Measurements from ENCODE around the gene DCC. TPM values are rescaled to one million over a fixed set of nuclear protein-coding genes. Genes with fewer than 3 reads are reported as not detected.

DCC gene
- total RNA-seq, 1 experiment from 2014 or later: not detected

GRCh38 chr18:52325997-52326396, 14.0 kb upstream of the DCC start:
- H3K36me3 ChIP-seq (ENCODE audit: control insufficient read depth in 1 of 2, insufficient read depth in 2 of 2, low read length in 2 of 2): no peaks in the 10 kb centered on the region
- no peak overlapping the region for H2AFZ ChIP-seq (ENCODE audit: low read depth, low read length, poor library complexity, severe bottlenecking)
- intact Hi-C loops (cut with micrococcal nuclease): no loop called here
- ChIA-PET CTCF (no interaction called here), RAD21 (ENCODE audit: low non-redundant PET in 1 of 2, low total read pairs in 2 of 2, uncharacterized antibody in 2 of 2, unreplicated experiment in 2 of 2) (no interaction called here), POLR2A (no interaction called here)
- no peak overlapping the region for H3K4me3 ChIP-seq (replicated peaks in 1 of 2; ENCODE audit: low read depth in 1 of 2, low read length in 2 of 2)
- no peak overlapping the region for H3K4me2 ChIP-seq (ENCODE audit: low read length)
- H3K9ac ChIP-seq (ENCODE audit: low read length): no peak overlapping the region
- DNase-seq (ENCODE audit: low read depth, low spot score): no peak
- H3K9me2 ChIP-seq (ENCODE audit: insufficient read depth): no peaks in the 10 kb centered on the region
- no peaks in the 10 kb centered on the region for H3K79me2 ChIP-seq (ENCODE audit: insufficient read depth, low read length)
- no peaks in the 10 kb centered on the region for H3K4me1 ChIP-seq (ENCODE audit: control insufficient read depth in 1 of 2, insufficient read depth in 2 of 2, low read length in 2 of 2)
- TF ChIP-seq ATF3 (IDR thresholded peaks at IDR 0.05): no peak
- TF ChIP-seq TCF7L2 (IDR thresholded peaks at IDR 0.05; ENCODE audit: borderline replicate concordance, extremely low read depth, insufficient read depth, insufficient read length): no peak
- TF ChIP-seq SIN3A (IDR thresholded peaks at IDR 0.05; ENCODE audit: low read depth): no peak
- TF ChIP-seq, protein P1, sequence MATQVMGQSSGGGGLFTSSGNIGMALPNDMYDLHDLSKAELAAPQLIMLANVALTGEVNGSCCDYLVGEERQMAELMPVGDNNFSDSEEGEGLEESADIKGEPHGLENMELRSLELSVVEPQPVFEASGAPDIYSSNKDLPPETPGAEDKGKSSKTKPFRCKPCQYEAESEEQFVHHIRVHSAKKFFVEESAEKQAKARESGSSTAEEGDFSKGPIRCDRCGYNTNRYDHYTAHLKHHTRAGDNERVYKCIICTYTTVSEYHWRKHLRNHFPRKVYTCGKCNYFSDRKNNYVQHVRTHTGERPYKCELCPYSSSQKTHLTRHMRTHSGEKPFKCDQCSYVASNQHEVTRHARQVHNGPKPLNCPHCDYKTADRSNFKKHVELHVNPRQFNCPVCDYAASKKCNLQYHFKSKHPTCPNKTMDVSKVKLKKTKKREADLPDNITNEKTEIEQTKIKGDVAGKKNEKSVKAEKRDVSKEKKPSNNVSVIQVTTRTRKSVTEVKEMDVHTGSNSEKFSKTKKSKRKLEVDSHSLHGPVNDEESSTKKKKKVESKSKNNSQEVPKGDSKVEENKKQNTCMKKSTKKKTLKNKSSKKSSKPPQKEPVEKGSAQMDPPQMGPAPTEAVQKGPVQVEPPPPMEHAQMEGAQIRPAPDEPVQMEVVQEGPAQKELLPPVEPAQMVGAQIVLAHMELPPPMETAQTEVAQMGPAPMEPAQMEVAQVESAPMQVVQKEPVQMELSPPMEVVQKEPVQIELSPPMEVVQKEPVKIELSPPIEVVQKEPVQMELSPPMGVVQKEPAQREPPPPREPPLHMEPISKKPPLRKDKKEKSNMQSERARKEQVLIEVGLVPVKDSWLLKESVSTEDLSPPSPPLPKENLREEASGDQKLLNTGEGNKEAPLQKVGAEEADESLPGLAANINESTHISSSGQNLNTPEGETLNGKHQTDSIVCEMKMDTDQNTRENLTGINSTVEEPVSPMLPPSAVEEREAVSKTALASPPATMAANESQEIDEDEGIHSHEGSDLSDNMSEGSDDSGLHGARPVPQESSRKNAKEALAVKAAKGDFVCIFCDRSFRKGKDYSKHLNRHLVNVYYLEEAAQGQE (IDR thresholded peaks at IDR 0.05; ENCODE audit: low read depth): no peak
- TF ChIP-seq, protein P2, sequence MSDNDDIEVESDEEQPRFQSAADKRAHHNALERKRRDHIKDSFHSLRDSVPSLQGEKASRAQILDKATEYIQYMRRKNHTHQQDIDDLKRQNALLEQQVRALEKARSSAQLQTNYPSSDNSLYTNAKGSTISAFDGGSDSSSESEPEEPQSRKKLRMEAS (IDR thresholded peaks at IDR 0.05): no peak
- TF ChIP-seq SP1 (IDR thresholded peaks at IDR 0.05; ENCODE audit: low read depth): no peak
- TF ChIP-seq FOSL1 (IDR thresholded peaks at IDR 0.05; ENCODE audit: low read depth): no peak
- TF ChIP-seq EZH2phosphoT487 (IDR thresholded peaks at IDR 0.05; ENCODE audit: borderline replicate concordance): no peak
- no peak for TF ChIP-seq ZNF274 (IDR thresholded peaks at IDR 0.05; ENCODE audit: low read depth, low read length)
- TF ChIP-seq SRF (IDR thresholded peaks at IDR 0.05; ENCODE audit: low read depth): no peak
- TF ChIP-seq ELF1 (IDR thresholded peaks at IDR 0.05; ENCODE audit: borderline replicate concordance, low read depth): no peak
- no peak for TF ChIP-seq YY1 (IDR thresholded peaks at IDR 0.05; ENCODE audit: extremely low read depth, insufficient replicate concordance, low read depth, low read length)
- no peak for TF ChIP-seq RAD21 (IDR thresholded peaks at IDR 0.05; ENCODE audit: low read depth)
- TF ChIP-seq JUND (IDR thresholded peaks at IDR 0.05): no peak
- TF ChIP-seq CTCF (IDR thresholded peaks at IDR 0.05 in 2 of 3, conservative IDR thresholded peaks at IDR 0.05 in 1 of 3; ENCODE audit: borderline replicate concordance in 1 of 3, insufficient read depth in 1 of 3, low read depth in 2 of 3, low read length in 2 of 3): no peak
- no peak for TF ChIP-seq ZFX (IDR thresholded peaks at IDR 0.05)
- TF ChIP-seq ZBTB33 (IDR thresholded peaks at IDR 0.05; ENCODE audit: extremely low read depth, insufficient replicate concordance, low read length): no peak
- no peak for TF ChIP-seq CEBPB (IDR thresholded peaks at IDR 0.05; ENCODE audit: low read depth)
- no peak for TF ChIP-seq CBX3 (IDR thresholded peaks at IDR 0.05; ENCODE audit: low read depth)
- no peaks in the 10 kb centered on the region for H4K20me1 ChIP-seq (ENCODE audit: insufficient read depth)
- no peaks in the 10 kb centered on the region for H3K27me3 ChIP-seq (ENCODE audit: insufficient read depth, low read length)
- no TSS peak for BruUV-seq (replicated peaks)
- H3K9me3 ChIP-seq (ENCODE audit: control insufficient read depth in 1 of 2, insufficient read depth in 1 of 2, low read depth in 1 of 2, low read length in 2 of 2): peaks cover 5 to 46% of the 10 kb centered on the region in 2 experiments; a peak in 3 of 4 replicates
- no peak overlapping the region for H3K27ac ChIP-seq (ENCODE audit: low read depth, low read length)
- no peak for ATAC-seq

Measured in HCT116 (cell line).